Measurements from ENCODE around the gene APOBEC3F. TPM values are rescaled to one million over a fixed set of nuclear protein-coding genes. Genes with fewer than 3 reads are reported as not detected.
A peak's percentile ranks its signal among the peaks of the same experiment; 100 is the strongest.
"Not testable (repeated sequence)": the region's sequence is repeated elsewhere in the genome, so short reads cannot be mapped to it uniquely, and the experiment has no call there.

Gene APOBEC3F
- total RNA-seq, 2 experiments from 2014 or later, result 12.3 to 12.4 TPM

DNA sequence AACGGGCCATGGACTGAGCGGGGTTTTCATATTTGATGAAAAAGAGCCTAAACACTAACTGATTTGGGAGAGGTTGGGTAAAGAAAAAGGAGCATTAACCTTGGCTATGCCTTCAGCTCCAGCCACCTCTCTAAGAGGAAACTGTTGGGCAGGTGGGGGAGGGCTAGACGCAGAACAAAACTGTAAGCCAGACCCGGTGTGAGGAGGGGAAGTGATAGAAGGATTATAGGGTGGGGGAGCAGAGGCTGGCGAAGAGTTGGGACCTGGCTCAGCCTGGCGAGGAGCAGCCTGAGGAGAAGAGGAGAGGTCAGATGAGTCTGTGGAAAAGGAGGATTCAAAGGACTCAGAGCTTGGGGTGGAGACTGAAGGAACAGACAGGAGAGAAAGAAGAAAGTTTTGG, 20.6 kb downstream of the APOBEC3F start:
- DNase-seq; intact Hi-C loops (cut with micrococcal nuclease); H3K4me1 Mint-ChIP-seq (ENCODE audit: low read depth); H3K27me3 Mint-ChIP-seq (ENCODE audit: low read depth); H3K27ac Mint-ChIP-seq; CTCF ChIA-PET; H3K4me3 Mint-ChIP-seq; H3K36me3 Mint-ChIP-seq (ENCODE audit: low read depth); H3K9me3 Mint-ChIP-seq: not testable (repeated sequence)

- DNase-seq; H3K36me3 Mint-ChIP-seq (ENCODE audit: low read depth); H3K27ac Mint-ChIP-seq; CTCF ChIA-PET; H3K4me1 Mint-ChIP-seq (ENCODE audit: low read depth); H3K4me3 Mint-ChIP-seq; H3K27me3 Mint-ChIP-seq (ENCODE audit: low read depth); H3K9me3 Mint-ChIP-seq; intact Hi-C loops (cut with micrococcal nuclease): not testable (repeated sequence)
Observed at GRCh38 chr22:39061951-39062350, 21.3 kb downstream of the APOBEC3F start.

GRCh38 chr22:39063904-39064303, 23.2 kb downstream of the APOBEC3F start:
- H3K27me3 Mint-ChIP-seq (ENCODE audit: low read depth); H3K4me1 Mint-ChIP-seq (ENCODE audit: low read depth); H3K9me3 Mint-ChIP-seq; H3K4me3 Mint-ChIP-seq; H3K27ac Mint-ChIP-seq; intact Hi-C loops (cut with micrococcal nuclease); DNase-seq; H3K36me3 Mint-ChIP-seq (ENCODE audit: low read depth): not testable (repeated sequence)
- CTCF ChIA-PET, result interaction anchor here (1.1 kb wide), 1 partner anchor 60 kb away, joined by 3 read pairs; no protein-coding TSS in a partner anchor

DNA sequence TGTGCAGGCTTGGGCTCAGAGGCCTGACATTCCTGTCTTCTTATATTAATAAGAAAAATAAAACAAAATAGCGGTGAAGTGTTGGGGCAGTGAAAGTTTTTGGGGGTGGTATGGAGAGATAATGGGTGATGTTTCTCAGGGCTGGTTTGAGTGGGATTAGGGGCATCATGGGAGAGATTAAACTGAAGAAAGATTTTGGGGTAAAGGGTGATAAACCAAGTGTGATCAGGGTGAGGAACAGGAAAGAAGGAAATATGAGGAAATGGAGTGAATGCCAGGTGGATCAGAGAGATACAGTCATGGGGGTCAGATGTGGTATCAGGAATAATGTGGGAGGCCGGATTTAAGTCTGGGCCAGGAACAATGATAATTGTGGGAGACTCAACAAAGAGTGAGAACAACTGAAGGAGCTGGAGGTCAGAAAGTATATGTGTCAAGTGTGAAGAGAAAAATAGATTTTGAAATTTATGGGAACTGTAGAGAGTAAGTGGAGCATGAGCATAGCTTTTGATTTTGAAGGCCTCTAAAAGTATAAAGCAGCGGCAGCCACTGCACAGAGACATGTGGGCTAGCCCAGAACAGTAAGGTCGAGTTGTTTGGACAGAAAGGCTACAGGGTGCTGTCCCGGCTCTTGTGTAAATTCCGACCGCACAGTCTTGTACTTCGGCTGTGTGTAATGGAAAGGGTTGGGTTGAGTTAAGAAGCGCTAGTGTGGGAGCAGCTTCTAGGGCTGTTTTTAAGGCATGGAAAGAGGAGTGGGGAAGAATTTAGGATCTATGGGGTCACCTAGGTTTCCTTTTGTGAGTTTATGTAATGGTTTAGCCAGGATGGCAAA, 26.0 kb downstream of the APOBEC3F start:
- H3K27me3 Mint-ChIP-seq (ENCODE audit: low read depth); DNase-seq; H3K27ac Mint-ChIP-seq; intact Hi-C loops (cut with micrococcal nuclease); H3K9me3 Mint-ChIP-seq; H3K4me3 Mint-ChIP-seq; CTCF ChIA-PET; H3K4me1 Mint-ChIP-seq (ENCODE audit: low read depth); H3K36me3 Mint-ChIP-seq (ENCODE audit: low read depth): not testable (repeated sequence)

DNA sequence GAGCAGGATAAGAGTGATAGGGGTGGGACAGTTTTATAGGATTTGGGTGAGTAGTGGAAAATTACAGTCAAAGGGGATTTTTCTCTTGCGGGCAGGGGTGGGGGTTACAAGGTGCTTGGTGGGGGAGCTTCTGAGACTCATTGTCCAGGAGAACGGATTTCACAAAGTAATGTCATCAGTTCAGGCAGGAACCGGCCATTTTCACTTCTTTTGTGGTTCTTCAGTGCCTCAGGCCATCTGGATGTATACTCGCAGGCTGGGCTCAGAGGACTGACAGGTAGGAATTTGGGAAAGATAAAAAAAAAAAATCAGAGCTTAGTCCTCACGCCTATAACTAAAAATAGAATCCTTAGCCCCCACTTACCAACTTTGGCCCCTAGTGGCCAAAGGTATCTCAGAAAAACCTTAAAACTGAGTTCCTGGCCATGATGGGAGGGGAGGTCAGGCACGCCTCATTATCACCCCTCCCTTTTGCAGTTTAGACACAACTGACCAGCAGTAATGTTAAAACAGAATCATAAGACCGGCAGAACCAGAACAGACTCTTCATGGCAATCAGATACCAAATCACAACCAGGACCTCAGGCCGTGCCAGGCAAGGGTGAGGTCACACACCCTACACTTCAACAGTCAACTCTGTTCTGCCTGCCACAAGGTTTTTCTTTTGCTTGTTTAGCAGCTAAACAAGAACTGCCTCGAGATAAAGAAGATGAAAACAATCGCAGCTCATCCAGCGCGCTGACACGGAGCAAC, 27.5 kb downstream of the APOBEC3F start:
- CTCF ChIA-PET, result interaction anchor here (0.6 kb wide), 1 partner anchor 184 kb away, joined by 3 read pairs; no protein-coding TSS in a partner anchor
- H3K27ac Mint-ChIP-seq, result no peak overlapping the region
- DNase-seq, result no peak
- no peaks in the 10 kb centered on the region for H3K27me3 Mint-ChIP-seq (ENCODE audit: low read depth)
- H3K4me3 Mint-ChIP-seq, result no peak overlapping the region
- no peaks in the 10 kb centered on the region for H3K36me3 Mint-ChIP-seq (ENCODE audit: low read depth)
- H3K9me3 Mint-ChIP-seq, result no peaks in the 10 kb centered on the region
- H3K4me1 Mint-ChIP-seq (ENCODE audit: low read depth), result peaks cover 3% of the 10 kb centered on the region
- intact Hi-C loops (cut with micrococcal nuclease), result no loop called here

GRCh38 chr22:39070186-39070585, 29.5 kb downstream of the APOBEC3F start:
- no peaks in the 10 kb centered on the region for H3K27me3 Mint-ChIP-seq (ENCODE audit: low read depth)
- CTCF ChIA-PET, result no interaction called here
- peaks cover 3% of the 10 kb centered on the region for H3K4me1 Mint-ChIP-seq (ENCODE audit: low read depth)
- no peak for DNase-seq
- H3K36me3 Mint-ChIP-seq (ENCODE audit: low read depth), result no peaks in the 10 kb centered on the region
- H3K9me3 Mint-ChIP-seq, result no peaks in the 10 kb centered on the region
- no peak overlapping the region for H3K4me3 Mint-ChIP-seq
- intact Hi-C loops (cut with micrococcal nuclease), result no loop called here
- no peak overlapping the region for H3K27ac Mint-ChIP-seq

GRCh38 chr22:39072581-39072981, 31.9 kb downstream of the APOBEC3F start:
- CTCF ChIA-PET; H3K4me1 Mint-ChIP-seq (ENCODE audit: low read depth); H3K27ac Mint-ChIP-seq; DNase-seq; H3K27me3 Mint-ChIP-seq (ENCODE audit: low read depth); intact Hi-C loops (cut with micrococcal nuclease); H3K9me3 Mint-ChIP-seq; H3K4me3 Mint-ChIP-seq; H3K36me3 Mint-ChIP-seq (ENCODE audit: low read depth): not testable (repeated sequence)

- Mint-ChIP-seq H3K27me3 (ENCODE audit: low read depth) (no peaks in the 10 kb centered on the region), H3K4me3 (no peak overlapping the region), H3K4me1 (ENCODE audit: low read depth) (peaks cover 18% of the 10 kb centered on the region), H3K27ac (no peak overlapping the region), H3K36me3 (ENCODE audit: low read depth) (no peaks in the 10 kb centered on the region), H3K9me3 (no peaks in the 10 kb centered on the region)
- intact Hi-C loops (cut with micrococcal nuclease), result no loop called here
- CTCF ChIA-PET, result no interaction called here
- no peak for DNase-seq
Observed at GRCh38 chr22:39073981-39074380, 33.3 kb downstream of the APOBEC3F start.

- intact Hi-C loops (cut with micrococcal nuclease), result loop anchor here (1.0 to 5.0 kb wide), 3 partner anchors 14 to 54 kb away; partner anchors contain the start of gene APOBEC3D
- H3K36me3 Mint-ChIP-seq (ENCODE audit: low read depth); H3K9me3 Mint-ChIP-seq; H3K27me3 Mint-ChIP-seq (ENCODE audit: low read depth); DNase-seq; CTCF ChIA-PET: not testable (repeated sequence)
- H3K27ac Mint-ChIP-seq, result peak overlapping the region; percentile 20
- peak overlapping the region; percentile 64 for H3K4me3 Mint-ChIP-seq
- H3K4me1 Mint-ChIP-seq (ENCODE audit: low read depth), result peaks cover 29% of the 10 kb centered on the region
Observed at GRCh38 chr22:39076155-39077025, 35.7 kb downstream of the APOBEC3F start.

GRCh38 chr22:39077026-39077840, 36.6 kb downstream of the APOBEC3F start, which contains the start of gene APOBEC3G:
TSS of gene APOBEC3G (plus strand) at chr22:39077275. CDS start at chr22:39077362, 87 bp downstream.
- intact Hi-C loops (cut with micrococcal nuclease), result loop anchor here (1.0 to 5.0 kb wide), 3 partner anchors 13 to 55 kb away; partner anchors contain the start of gene APOBEC3D
- not testable (repeated sequence) for H3K9me3 Mint-ChIP-seq

GRCh38 chr22:39077912-39078311, 37.2 kb downstream of the APOBEC3F start:
- H3K36me3 Mint-ChIP-seq (ENCODE audit: low read depth); H3K27me3 Mint-ChIP-seq (ENCODE audit: low read depth); H3K9me3 Mint-ChIP-seq; DNase-seq: not testable (repeated sequence)
- Mint-ChIP-seq H3K27ac (peak overlapping the region; percentile 84), H3K4me3 (peak overlapping the region; percentile 86), H3K4me1 (ENCODE audit: low read depth) (peaks cover 29% of the 10 kb centered on the region)
- intact Hi-C loops (cut with micrococcal nuclease), result loop anchor here (1.0 to 5.0 kb wide), 3 partner anchors 12 to 56 kb away; partner anchors contain the start of gene APOBEC3D
- CTCF ChIA-PET, result interaction anchor here (0.6 kb wide), 2 partner anchors 151 to 1503 kb away, joined by 3 to 4 read pairs; no protein-coding TSS in a partner anchor

More at GRCh38 chr22:39077026-39077840, 36.6 kb downstream of the APOBEC3F start, which contains the start of gene APOBEC3G:
- H3K27me3 Mint-ChIP-seq (ENCODE audit: low read depth); CTCF ChIA-PET; H3K36me3 Mint-ChIP-seq (ENCODE audit: low read depth): not testable (repeated sequence)
- Mint-ChIP-seq H3K27ac (peak within 1 kb of the TSS; percentile 84), H3K4me3 (peak within 1 kb of the TSS; percentile 86), H3K4me1 (ENCODE audit: low read depth) (peaks cover 29% of the 10 kb centered on the region)
- peak; percentile 72 for DNase-seq

Measured in activated naive CD4-positive, alpha-beta T cell treated with anti-CD3 and anti-CD28 coated beads for 36 hours (primary cell).